HepG2 (cell line): ENCODE results near the gene SEMA3F. TPM values are rescaled to one million over a fixed set of nuclear protein-coding genes. Genes with fewer than 3 reads are reported as not detected.
A peak's percentile ranks its signal among the peaks of the same experiment; 100 is the strongest.

Experiments used
- FOSL2 ChIP-seq: sonication (generic); formaldehyde crosslinking; IDR thresholded peaks from 2 replicates; pipeline ENCODE4 v1.4.0; 2020; ENCODE audit warnings: missing genetic modification reagents
- HMGXB3 ChIP-seq: sonication (generic); formaldehyde crosslinking; IDR thresholded peaks from 2 replicates; pipeline ENCODE4 v1.4.0; 2020; ENCODE audit warnings: missing genetic modification reagents, borderline replicate concordance
- HOXA9 ChIP-seq: sonication (generic); formaldehyde crosslinking; IDR thresholded peaks from 2 replicates; pipeline ENCODE4 v1.8.1; 2022; ENCODE audit warnings: missing genetic modification reagents, mild to moderate bottlenecking, moderate library complexity, borderline replicate concordance
- RBAK ChIP-seq: sonication (generic); formaldehyde crosslinking; IDR thresholded peaks from 2 replicates; pipeline ENCODE4 v1.5.1; 2020; ENCODE audit warnings: mild to moderate bottlenecking, missing genetic modification reagents
- SMAD1 ChIP-seq: sonication (generic); formaldehyde crosslinking; IDR thresholded peaks from 2 replicates; pipeline ENCODE4 v1.4.0; 2020; ENCODE audit warnings: missing genetic modification reagents, low read depth, mild to moderate bottlenecking, borderline replicate concordance
- SMC3 ChIP-seq: IDR thresholded peaks from 2 replicates; pipeline ENCODE4 v1.6.1; 2011; ENCODE audit warnings: low read length, improper control_type of control experiment
- TCF12 ChIP-seq, 2 experiments: fragments of 450-650 bp in 1 of 2; sonication (generic) in 1 of 2; formaldehyde crosslinking in 1 of 2; IDR thresholded peaks; 2 replicates each; pipeline versions ENCODE4 v1.6.1 to v1.8.0; 2017 to 2022; ENCODE audit warnings: antibody characterized with exemption in 1 of 2, mild to moderate bottlenecking in 1 of 2, missing genetic modification reagents in 1 of 2, moderate library complexity in 1 of 2
- TFDP2 ChIP-seq: sonication (generic); formaldehyde crosslinking; IDR thresholded peaks from 2 replicates; pipeline ENCODE4 v1.4.0; 2020; ENCODE audit warnings: missing genetic modification reagents
- ZBTB34 ChIP-seq: sonication (generic); formaldehyde crosslinking; IDR thresholded peaks from 2 replicates; pipeline ENCODE4 v1.8.0; 2022; ENCODE audit warnings: mild to moderate bottlenecking, missing genetic modification reagents
- ZNF318 ChIP-seq: sonication (generic); formaldehyde crosslinking; IDR thresholded peaks from 2 replicates; pipeline ENCODE4 v1.4.0; 2020; ENCODE audit warnings: mild to moderate bottlenecking, missing genetic modification reagents
- ZNF326 ChIP-seq: sonication (generic); formaldehyde crosslinking; IDR thresholded peaks from 2 replicates; pipeline ENCODE4 v1.4.0; 2020; ENCODE audit warnings: missing genetic modification reagents, borderline replicate concordance
- ZNF746 ChIP-seq: sonication (generic); formaldehyde crosslinking; IDR thresholded peaks from 2 replicates; pipeline ENCODE4 v1.8.0; 2022; ENCODE audit warnings: mild to moderate bottlenecking, missing genetic modification reagents
- polyA plus RNA-seq, 8 experiments: library from polyadenylated mRNA; depleted of rRNA in 3 of 8; stranded (reverse) in 7 of 8; unstranded in 1 of 8; fragments of >200 nt; fragmentation: Illumina TruSeq in 4 of 8; extraction: Trizol in 4 of 8; gene quantifications; 2 replicates each; pipeline versions ENCODE4 v1.2.1 to v1.2.3, GENCODE V29; 2011 to 2016; ENCODE audit warnings: low read depth in 4 of 8, missing spikeins in 1 of 8, mixed read lengths in 1 of 8; ENCODE audit not compliant: insufficient read depth in 1 of 8
- total RNA-seq, 5 experiments: library from RNA; depleted of rRNA; stranded (reverse); fragments of >200 nt; fragmentation: Illumina TruSeq; extraction: Trizol; gene quantifications; 2 replicates each; pipeline ENCODE4 v1.2.3, GENCODE V29; 2016; ENCODE audit warnings: low read depth in 1 of 5

SEMA3F gene
- total and polyA plus RNA-seq, 2 of the 13 experiments (the other 11 are each of a cell fraction or from before 2014, with no cell fraction given), result 7.6 to 17.2 TPM

GRCh38 chr3:50227390-50228183 is 72.5 kb downstream of the SEMA3F start (continued):
- TF ChIP-seq HOXA9, result no peak
- TF ChIP-seq HMGXB3, result peak; percentile 79
- TF ChIP-seq ZBTB34 (CRISPR knock-in tag), result no peak
- no peak for TF ChIP-seq TCF12 (IDR thresholded peaks at IDR 0.05)
- TF ChIP-seq TCF12 (CRISPR knock-in tag; IDR thresholded peaks at IDR 0.05), result no peak
- TF ChIP-seq ZNF746 (CRISPR knock-in tag), result peak; percentile 76; the same call in 1 of the 2 replicates
- peak; percentile 96 for TF ChIP-seq TFDP2 (CRISPR knock-in tag)
- no peak for TF ChIP-seq ZNF318 (CRISPR knock-in tag)
- TF ChIP-seq SMC3, result peak; percentile 50; the same call in 1 of the 2 replicates
- TF ChIP-seq RBAK (CRISPR knock-in tag), result no peak
- TF ChIP-seq ZNF326 (CRISPR knock-in tag), result no peak
- peak; percentile 57; the same call in 1 of the 2 replicates for TF ChIP-seq SMAD1 (CRISPR knock-in tag)
- TF ChIP-seq FOSL2 (CRISPR knock-in tag), result 0 out of 2 replicates have a peak, but pooled peaks have one; percentile 12
